ENCODE results near the gene INAFM2.

INAFM2 gene

DNA sequence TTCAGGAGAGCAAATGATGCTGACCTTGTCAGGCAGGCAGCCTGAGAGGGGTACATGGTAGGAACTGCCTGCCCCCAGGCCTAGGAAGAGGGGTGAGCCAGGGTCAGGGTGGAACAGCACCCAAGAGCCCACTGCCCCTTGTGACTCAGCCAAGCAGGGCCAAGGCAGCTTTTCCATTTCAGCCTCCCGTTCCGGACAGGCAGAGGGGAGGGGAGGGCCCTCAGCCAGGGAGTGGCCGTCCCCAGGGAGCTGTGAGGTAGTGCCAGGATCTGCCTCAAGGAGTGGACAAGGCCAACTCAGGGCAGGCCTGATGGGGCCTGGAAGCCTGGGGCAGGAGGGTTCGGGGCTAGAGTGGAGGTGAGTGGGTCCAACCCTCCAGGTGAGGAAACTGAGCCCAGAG is 35.5 kb upstream of the INAFM2 start:
- DNase-seq, result no peak

DNA sequence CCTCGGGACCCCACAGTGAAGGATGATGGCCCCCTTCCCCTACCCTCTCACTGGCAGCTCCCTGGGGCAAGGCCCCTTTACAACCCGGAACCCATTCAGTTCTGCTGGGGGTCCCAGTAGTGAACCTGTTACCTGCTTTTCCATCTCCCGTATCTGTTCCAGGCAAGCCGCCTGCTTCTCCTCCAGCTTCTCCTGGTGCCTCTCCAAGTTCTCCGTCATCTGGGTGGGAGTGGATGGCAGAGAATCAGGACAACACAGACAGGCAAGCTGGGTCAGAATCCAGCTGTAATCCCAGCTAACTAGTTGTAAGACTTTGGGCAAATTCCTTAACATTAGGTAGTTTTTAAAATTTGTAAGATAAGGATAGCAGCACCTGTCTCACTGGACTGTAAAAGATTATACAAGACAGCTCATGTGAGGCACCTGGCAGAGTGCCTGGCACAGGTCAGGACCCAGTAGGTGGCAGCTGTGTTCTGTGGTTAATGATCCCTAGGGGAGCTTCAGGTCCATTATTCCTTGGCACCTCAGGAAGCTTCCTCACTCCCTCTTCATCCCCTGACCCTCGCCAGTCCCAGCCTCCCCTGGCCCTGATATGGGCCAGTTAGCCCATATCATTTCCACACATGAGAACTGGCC is 34.2 kb upstream of the INAFM2 start:
- no peak for DNase-seq

DNA sequence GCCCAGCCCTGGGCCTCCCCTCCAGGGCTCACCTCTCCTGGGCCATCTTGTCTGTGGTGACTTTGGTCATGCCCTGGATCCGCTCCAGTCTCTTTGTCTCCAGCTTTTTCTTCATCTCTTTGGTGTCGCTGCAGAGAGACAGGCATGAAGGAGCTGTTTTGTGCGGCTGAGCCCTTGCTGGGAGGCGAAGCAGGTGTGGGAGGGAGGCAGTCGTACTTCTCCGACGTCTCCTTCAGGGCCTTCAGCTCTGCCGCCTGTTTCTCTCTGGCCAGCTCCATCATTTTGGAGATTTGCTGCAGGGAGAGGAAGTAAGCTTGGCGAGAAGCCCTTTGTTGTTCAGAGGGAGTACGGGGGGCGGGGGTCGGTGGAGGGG is 33.0 kb upstream of the INAFM2 start:
- no peak for DNase-seq

DNA sequence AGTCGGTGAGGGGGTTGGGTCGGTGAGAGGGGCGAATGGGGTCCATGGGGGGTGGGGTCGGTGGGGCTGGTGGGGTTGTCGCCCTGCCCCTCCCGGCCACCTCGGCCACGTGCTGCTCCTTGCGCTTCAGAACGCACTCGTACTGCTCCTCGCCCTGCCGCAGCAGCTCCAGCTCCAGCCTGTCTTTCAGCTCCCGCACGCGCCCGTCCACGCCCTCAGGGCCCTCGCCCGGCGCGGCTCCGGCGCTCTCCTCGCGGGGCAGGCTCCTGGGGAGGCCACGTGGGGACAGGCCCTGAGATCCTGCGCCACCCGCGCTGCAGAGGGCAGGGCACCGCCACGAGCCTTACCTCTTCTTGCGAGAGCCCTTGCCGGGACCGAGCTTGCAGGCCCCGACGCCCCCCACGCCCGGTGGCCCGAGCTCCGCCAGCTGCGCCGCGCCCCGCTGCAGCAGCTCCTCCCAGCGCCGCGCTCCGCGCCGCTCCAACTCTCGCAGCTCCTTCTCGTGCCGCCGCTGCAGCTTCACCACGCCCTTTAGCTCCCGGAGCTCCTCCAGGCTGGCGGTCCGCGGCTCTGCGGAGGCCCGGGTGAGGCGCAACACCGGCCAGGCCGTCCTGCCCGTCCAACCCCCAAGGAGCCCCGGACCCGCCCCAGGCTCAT is 32.4 kb upstream of the INAFM2 start:
- peak; percentile 85 for DNase-seq

DNA sequence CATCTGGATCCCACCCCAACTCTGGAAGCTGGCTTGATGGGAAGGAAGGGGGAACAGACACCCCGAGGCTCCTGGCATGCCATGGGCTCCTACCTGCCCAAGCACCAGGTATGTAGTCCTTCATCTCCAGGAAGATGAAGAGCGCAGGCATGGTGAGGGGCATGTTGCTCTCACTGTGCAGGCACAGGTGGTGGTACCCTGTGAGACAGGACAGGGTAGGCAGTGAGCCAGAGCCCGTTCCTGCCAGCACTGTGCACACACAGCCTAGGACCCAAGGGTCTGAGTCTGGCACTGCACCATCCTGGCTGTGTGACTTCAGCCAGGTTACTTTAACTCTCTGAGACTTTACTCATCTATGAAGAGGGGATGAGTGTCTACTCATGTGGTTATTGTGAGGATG is 31.2 kb upstream of the INAFM2 start:
- DNase-seq, result no peak

DNA sequence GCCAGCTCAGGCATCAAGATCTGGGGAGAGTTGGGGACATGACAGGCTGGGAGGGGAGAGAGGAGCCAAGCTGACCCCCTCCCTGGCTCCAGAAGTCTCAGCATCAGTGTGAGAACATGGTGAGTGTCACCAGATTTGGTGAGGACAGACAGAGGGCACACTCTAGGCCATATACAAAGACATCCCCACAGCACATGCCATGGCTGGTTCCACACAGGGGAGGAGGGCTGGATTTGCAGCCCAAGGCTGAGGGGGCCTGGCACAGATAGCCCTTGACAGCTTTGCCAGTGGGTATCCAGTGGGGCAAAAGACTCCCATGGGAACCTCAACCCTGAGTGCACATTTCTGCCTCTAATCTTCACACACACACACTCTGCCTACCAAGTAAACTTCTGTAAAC is 30.5 kb upstream of the INAFM2 start:
- no peak for DNase-seq

DNA sequence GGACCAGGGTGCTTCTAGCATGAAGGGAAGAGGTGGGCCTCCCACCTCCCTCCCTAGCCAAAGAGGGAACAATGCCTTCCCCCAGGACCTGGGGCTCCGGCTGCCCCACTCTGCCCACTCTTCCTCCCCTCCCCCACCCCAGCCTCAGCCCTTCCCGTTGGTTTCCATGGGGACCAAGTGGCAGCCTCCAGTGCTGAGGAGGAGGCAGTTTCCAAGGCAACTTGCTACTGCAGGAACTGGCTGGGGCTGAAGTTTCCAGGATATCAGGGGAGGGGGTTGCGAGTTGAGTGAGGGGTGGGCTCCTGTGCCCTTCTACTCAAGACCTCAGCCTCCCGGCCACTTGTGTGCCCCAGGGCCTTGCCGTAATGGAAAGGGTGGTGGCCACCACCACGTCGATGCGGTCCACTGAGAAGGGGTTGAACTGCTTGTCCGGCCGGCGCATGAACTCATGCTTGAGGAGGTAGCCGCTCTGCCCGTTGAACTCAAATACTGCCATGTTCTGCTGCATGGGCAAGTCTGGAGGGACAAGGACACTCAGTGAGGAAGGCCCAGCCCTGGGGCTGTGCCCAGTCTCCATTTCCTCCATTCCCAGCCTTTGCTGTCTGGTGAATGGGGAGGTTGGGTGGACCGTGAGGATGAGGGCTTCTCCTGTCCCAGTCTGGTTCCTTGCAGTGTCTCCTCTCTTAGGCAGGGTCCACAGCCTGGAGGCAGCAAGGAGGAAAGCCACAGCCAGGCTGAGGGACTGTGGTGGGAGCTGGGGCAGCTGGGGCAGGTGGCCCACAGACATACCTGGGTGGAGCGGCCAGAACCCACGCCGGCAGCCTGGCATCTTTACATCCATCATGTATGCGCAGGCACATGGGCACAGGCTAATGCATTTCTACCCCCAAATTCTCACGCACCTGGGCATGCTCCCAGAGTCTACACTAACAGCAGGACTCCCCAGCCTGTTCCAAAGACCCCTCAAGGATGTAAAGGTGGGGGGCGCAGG is 29.3 kb upstream of the INAFM2 start:
- no peak for DNase-seq

DNA sequence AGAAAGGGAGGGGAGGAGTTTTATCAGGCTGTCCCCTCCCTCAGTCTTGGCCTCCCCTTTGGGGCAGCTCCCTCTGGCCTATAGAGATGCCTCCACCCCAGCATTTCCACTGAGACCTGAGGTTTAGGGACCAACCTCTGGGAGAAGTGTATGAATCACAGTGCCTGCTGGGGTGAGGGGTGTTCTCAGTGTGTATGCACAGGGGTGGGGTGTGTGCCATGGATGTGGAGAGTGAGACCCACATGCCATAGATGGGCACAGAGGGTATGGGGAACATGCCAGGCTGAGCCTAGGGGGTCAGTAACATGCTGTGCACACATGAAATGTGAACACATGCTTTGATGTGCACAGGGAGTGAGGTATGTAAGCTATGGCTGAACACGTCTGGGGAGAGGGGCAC is 28.2 kb upstream of the INAFM2 start:
- DNase-seq, result no peak

DNA sequence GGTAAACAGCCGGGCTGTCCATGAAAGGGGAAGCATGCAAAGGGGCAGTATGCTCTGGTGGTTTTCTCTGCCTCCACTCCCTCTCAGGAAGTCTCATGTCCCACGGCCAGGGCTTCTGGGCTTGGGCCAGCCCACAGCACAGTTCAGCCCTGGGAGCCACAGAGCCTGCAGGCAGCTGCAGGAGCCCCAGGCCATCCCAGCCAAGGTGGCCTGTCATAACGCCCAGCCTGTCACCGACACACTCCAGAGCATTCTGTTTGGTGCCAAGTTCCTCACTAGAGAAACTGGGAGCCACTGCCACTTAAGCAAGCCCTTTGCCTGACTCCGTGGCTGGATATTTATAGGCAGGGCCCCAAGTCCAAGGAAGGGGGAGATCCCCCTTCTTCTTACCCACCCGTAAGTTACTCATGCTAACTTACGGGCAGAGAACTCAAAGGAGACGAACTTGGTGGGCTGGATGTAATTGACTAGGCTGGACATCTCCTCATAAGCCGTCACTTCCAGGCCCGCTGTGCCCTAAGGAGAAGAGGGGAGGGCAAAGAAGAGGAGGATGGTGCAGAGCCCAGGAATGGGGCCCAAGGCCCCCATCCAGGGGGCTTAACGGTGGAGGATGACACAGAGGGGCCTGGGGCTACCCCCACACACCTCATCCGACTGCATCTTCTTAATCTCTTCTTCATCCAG is 27.5 kb upstream of the INAFM2 start:
- DNase-seq, result no peak

DNA sequence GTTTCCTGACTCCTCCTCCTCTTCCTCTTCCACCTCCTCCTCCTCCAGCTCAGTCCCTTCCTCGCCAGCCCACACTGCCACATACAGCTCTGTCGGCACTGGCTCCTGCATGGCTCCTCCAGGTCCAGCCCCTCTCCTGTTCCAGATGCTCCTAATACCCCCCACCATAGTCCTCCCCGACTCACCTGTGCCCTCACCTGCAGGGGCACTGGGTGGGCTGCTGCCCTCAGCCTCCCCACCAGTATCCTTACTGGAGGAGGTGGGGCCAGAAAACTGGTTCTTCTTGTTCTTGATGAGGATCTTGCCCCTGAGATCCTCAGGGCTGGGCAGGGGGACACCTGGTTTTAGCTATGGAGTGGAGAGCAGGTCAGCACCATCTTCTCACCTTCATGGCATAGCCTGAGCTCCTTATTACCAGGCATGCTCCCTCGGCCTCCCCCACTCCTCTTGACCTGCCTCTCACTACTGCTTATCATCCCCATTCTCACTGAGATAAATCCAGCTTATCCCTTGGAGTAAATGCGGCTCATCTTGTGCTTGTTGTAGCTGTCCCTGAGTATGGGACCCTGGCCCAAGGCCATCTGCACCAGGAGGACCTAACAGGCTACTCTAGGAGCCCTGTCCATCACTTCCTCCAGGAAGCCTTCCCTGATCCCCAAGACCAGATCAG is 26.8 kb upstream of the INAFM2 start:
- DNase-seq, result no peak

DNA sequence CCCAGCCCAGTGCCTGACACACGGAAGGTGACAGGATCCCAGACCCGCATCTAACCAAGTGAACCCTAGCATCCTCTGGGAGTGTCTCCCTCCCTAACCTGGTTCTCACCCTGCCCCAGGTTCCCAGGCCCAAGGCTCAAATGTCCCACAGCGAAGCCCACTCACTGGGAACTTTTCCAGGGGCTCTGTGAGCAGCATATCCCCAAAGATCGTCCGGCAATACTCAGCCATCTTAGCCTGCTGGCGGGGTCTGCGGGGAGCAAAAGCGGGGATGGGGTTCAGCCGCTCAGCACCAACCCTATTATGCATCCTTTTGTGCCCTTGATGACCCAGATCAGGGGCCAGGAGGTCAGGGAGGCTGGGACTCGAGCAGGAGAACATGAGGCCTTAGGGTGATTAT is 26.1 kb upstream of the INAFM2 start:
- DNase-seq, result no peak

DNA sequence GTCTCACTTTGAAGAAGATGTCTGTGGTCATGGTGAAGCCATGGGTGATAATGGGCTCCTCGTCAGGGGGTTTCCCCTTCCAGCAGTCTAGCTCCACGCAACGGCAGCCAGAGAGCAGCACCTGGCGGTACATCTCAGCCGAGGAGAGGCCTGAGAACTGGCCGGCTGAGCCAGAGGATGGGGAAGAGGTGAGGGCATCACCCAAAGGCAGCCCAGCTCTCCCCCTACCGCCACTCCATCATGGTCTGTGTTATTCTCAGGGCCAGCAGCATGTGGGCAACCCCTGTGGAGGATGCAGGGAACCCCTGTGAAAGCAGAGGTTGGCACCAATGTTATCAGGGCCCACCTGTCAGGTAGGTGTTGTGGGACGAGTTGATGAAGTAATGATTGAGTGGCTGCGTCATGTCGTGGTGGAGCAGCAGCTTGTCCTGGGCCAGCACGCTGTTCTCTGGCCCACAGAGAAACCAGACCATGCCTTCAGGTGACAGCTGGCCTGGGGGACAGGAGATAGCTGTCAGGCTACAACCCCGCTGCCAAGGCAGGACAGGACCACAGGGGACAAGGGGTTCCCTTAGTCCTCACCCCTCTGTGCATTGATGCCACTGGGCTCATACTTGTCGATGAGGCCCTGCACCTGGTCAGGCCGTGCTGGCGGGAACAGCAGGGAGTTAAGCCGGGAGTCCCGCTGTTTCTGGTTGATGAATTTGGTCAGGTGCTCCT is 25.1 kb upstream of the INAFM2 start:
- DNase-seq, result no peak

DNA sequence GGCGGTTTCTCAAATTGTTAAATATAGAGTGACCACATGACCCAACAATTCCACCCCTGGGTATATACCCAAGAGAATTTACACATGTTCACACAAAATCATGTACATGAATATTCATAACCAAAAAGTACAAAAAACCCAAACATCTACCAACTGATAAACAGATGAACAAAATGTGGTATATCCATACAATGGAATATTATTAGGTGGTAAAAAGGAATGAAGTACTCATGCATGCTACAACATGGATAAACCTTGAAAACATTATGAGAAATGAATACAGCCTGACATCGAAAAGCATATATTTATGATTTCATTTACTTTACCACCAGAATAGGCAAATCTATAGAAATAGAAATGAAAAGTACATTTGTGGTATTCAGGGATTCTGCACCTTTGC is 23.1 kb upstream of the INAFM2 start:
- DNase-seq, result no peak

DNA sequence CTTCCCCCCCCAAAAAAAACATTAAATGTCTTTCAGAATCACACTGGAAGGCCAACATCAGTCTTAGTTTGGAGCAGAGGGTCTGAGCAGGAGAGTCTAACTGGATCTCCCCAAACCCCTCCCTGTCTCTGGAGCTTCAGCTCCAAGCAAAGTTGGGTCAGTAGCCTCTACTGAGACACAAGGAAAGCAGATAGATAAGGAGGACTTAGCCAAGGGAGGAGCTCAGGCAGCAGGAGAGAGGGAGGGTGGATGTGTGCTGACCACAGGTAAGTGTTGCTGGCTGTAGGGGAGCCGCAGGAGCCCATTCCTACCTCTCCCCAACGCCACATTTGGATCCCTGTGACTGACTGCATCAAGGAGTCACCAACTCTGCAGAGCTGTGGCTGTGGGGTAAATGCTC is 22.7 kb upstream of the INAFM2 start:
- no peak for DNase-seq

DNA sequence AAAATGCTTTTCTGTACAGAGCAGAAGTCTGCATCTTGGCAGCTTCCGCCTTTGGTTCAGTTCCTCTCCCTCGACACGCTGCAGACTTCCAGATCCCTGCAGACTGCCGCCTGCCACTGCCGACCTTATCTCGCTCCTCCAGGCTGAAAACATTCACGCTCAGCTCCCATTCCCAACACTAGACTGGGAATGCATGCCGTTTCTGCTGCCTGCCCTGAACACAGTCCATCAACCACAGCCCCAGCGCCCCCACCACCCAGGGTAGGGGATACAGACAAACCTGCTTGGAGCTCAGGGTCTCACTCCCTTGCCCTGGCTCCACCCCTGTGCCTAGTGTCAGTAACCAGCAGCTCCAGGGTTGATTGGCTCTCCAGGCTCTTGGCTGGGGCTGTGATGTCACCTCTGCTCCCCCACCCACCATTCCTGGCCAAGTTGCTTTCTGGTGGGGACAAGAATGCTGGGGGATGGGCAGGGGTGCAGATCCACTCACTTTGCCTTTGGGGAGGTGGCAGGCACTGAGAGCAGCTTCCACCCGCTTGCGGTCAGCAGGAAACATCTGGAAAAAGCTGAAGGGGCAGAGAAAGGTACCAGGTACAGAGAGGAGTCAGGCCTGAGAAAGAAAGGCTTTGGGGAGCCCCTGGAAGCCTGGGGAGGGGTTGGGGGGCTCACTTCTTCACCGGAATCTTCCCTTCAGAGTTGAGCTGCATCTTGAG is 21.9 kb upstream of the INAFM2 start:
- DNase-seq, result peak; percentile 89

DNA sequence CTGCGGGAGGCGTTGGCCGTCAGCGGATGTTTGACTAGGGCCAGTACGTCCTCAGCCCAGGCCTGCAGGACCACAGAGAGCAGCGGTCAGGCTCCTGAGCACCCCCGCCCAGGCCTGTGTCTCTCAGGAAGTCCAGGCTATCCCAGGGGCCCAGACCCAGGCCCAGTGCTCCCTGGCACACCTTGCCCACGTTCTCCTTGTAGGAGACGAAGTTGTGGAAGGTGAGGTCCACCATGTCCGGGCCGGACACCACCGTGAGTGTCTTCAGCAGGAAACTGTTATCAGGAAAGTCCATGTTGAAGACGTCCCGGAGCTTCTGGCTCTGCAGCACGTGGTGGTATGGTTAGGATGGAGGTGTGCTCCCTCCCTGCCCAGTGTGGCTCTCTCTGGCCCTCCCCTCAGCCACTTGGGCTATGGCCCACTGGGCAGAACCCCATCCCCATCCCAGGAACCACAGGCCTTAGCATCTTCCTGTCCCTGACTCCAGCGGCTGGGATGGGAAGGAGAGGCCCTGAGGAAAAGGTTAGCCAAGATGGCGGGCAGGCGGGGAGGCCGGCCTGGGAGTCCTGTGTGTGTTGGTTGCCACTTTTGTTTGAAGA is 21.1 kb upstream of the INAFM2 start:
- no peak for DNase-seq

DNA sequence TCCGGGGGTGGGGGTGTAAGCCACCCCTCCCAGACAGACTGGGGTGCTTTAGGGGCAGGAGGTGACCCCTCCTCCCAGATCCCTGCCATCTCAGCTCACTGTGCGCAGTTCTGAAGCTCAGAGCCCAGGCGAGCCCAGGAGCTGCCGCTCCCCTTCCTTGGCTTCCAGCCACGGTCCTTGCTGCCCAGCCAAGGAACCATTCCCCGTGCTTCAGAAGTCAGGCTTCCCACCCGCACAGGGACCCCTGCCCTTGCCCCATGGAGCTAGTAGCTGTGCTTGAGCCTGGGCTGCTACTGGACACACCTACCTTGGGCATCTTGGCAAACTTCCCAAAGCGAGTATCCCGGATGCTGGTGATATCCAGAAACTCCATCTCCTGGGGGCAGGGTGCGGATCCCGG is 20.5 kb upstream of the INAFM2 start:
- DNase-seq, result no peak

DNA sequence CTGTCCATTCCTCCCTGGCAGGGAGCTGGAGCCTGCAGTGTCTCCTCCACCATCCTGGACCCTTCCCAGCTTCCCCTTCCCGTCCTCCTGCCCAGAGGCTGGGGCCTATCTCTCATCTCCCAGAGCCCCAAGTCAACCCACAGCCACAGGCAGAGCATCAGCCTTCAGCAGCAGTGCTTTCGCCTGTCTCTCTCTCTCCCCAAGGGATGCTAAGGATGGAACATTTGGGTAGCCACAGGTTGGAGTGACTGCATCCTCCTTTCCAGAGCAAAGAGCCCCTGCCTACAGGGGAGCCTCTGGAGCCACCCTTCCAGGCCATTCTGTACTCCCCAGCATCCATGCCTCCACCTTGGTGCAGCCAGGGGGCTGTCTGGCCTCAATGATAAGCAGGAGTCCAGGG is 19.9 kb upstream of the INAFM2 start:
- DNase-seq, result no peak

DNA sequence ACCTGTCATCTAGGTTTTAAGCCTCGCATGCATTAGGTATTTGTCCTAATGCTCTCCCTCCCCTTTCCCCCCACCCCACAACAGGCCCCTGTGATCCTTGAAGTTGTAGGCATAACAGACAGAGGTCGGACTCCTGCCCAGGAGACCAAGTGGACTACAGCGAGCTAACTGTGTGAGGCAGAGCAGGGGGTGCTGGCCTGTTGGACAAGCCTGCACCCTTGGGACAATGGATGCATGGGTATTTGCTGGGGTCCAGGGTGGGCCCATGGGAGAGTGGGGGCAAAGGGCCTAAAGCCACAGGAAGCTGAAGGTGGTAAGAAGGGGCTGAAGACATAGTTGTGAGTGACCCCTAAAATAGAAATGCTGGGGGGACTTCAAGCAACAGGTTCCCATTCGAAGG is 18.2 kb upstream of the INAFM2 start:
- DNase-seq, result no peak

DNA sequence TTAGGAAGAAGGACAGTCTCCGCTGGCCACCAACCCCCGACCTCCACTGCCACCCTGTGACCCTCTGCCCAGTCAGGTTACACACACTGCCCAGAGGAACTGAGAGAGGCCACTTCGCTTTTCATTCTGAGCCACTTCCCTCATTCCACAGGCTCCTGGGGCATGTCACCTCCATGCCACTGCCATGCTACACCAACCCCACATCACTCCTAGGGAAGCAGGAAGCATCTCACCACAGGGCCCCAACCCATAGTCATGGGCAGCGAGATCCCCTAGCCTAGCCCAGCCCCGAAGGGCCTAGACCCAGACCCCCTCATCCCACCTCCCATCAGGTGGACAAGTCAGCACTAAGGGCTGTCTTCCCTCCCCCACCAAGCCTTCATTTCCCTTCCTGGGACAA is 17.1 kb upstream of the INAFM2 start:
- DNase-seq, result no peak

DNA sequence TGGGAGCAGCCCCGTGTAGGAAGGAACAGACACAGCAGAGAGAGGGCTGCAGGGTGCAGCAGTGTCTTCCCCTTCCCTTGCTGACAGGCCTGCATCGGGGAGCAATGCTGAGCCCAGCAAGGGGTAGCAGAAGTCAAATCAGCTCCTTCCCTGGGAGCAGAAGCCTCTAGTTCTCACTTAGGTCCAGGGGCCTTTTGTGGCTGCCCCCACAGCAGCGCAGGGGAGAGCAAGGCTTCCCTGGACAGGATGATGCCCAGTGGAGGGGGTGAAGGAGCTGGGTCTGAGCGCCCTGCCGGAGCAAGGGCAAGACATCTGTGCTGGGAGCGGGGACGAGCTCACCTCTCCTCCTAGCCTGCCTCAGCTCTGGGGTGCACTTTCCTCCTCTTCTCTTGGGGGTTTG is 16.6 kb upstream of the INAFM2 start:
- DNase-seq, result no peak
